ENCODE measurements around the gene VPS16. TPM values are rescaled to one million over a fixed set of nuclear protein-coding genes. Genes with fewer than 3 reads are reported as not detected.
A peak's percentile ranks its signal among the peaks of the same experiment; 100 is the strongest.

VPS16 gene
- total and polyA plus RNA-seq, 8 donors: 19.2 to 93.4 (median 23.8) TPM

DNA sequence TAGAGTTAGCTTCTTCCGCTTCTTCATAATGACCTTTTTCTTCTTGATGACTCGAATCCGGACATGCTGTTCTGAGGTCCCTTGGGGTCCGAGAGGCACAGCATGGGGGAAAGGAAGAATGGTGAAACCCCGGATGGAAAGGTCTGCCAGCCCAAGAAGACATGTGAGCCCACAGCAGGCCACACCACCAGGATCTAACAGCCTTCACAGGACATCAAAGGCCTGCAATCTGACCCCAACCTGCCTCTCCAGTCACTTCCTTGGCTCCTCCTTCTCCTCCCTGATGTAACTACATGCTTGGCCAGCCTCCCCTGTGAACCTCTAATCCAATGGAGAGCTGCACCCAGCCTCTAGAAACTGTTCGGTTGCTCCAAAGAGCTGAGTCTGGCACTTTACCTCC, 41.7 kb upstream of the VPS16 start:
- no peak overlapping the region for H3K4me3 ChIP-seq
- intact Hi-C loops (cut with DNase I): no loop called here
- H3K4me1 ChIP-seq: peaks cover 0 to 7% (median 0%) of the 10 kb centered on the region in 3 donors
- no peaks in the 10 kb centered on the region for H3K36me3 ChIP-seq
- no peaks in the 10 kb centered on the region for H3K9me3 ChIP-seq
- ATAC-seq: no peak
- peaks cover 0 to 8% (median 2%) of the 10 kb centered on the region in 4 donors for H3K27me3 ChIP-seq
- TF ChIP-seq, protein P1, sequence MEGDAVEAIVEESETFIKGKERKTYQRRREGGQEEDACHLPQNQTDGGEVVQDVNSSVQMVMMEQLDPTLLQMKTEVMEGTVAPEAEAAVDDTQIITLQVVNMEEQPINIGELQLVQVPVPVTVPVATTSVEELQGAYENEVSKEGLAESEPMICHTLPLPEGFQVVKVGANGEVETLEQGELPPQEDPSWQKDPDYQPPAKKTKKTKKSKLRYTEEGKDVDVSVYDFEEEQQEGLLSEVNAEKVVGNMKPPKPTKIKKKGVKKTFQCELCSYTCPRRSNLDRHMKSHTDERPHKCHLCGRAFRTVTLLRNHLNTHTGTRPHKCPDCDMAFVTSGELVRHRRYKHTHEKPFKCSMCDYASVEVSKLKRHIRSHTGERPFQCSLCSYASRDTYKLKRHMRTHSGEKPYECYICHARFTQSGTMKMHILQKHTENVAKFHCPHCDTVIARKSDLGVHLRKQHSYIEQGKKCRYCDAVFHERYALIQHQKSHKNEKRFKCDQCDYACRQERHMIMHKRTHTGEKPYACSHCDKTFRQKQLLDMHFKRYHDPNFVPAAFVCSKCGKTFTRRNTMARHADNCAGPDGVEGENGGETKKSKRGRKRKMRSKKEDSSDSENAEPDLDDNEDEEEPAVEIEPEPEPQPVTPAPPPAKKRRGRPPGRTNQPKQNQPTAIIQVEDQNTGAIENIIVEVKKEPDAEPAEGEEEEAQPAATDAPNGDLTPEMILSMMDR (IDR thresholded peaks at IDR 0.05): no peak
- WGBS, 2 donors: 68 to 74% methylated on average over 6 of the region's 6 CpGs
- no peak overlapping the region for H3K27ac ChIP-seq
- DNase-seq: no peak
- no peak for FAIRE-seq

DNA sequence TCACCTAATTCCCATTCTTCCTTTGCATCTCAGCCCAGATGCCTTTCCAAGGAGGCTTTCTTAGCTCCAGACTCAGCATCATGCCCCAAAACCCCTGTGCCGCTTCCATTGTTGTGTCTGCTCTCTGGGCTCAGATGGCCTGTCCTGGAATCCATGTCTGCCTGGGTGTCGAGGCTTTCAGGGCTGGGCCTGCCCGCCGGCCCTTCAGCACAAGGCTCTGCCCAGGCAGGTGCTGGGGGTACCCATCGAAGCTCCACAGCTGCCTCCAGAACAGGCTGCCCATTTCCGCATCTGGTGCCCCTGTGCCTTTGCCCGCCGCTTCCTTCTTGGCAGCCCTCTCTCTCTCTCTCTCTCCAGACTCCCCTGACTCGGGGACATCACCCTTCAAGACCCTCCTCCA, 41.3 kb upstream of the VPS16 start:
- no peaks in the 10 kb centered on the region for H3K36me3 ChIP-seq
- FAIRE-seq (no peak), DNase-seq (no peak), ATAC-seq (no peak)
- intact Hi-C loops (cut with DNase I): no loop called here
- H3K27me3 ChIP-seq: peaks cover 0 to 8% (median 3%) of the 10 kb centered on the region in 4 donors
- H3K27ac ChIP-seq: no peak overlapping the region
- H3K4me1 ChIP-seq: peaks cover 0 to 7% (median 0%) of the 10 kb centered on the region in 3 donors
- H3K4me3 ChIP-seq: no peak overlapping the region
- TF ChIP-seq, protein P1 (IDR thresholded peaks at IDR 0.05): no peak
- no peaks in the 10 kb centered on the region for H3K9me3 ChIP-seq
- 58 to 69% methylated on average over 9 of the region's 9 CpGs for WGBS, 2 donors

DNA sequence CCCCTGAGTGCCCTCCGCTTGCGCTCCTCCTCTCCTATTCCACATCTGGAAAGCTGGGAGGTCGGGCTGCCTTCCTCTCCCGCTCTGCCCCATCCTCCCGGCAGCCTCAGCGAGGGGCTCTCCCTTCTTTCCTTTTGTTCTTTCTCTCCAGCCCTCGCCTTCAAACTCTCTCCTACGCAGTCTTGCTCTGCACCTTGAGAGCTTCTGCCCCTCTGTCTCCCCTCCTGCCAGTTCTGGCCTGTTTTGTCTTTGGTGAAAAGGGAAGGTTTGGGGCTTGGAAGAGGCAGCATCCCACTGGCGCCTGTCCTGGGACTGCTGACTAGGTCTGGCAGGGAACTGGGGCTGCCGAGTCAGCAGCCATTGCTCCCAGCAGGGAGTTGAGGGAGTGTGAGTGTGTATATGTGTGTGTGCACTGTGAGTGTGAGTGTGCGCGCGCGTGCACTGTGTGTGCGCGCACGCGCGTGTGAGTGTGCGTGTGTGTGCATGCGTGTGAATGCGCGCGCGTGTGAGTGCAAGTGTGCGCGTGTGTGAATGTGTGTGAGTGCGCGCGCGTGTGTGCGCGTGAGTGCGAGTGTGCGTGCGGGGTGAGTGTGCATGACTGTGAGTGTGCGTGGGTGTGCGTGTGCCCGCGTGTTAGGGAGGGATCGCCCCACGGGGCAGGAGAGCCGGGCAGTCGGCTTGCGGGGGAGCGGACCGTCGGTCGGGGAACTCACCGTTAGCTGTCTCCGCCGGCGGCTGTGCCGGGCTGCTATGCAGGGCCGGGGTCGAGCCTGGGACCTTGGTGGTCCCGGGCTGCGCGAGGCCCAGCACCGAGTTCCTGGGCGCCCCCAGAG, 40.6 kb upstream of the VPS16 start:
- H3K4me1 ChIP-seq: peaks cover 0 to 7% (median 0%) of the 10 kb centered on the region in 3 donors
- intact Hi-C loops (cut with DNase I): no loop called here
- TF ChIP-seq, protein P1 (IDR thresholded peaks at IDR 0.05): no peak
- H3K4me3 ChIP-seq: peak overlapping the region in 1 of 4 donors; percentile 33
- H3K27me3 ChIP-seq: peaks cover 0 to 10% (median 4%) of the 10 kb centered on the region in 4 donors
- WGBS, 2 donors: 3 to 5% methylated on average over 49 to 61 of the region's 61 CpGs
- peak in 2 of 4 donors; percentile 46 to 50 for ATAC-seq
- no peaks in the 10 kb centered on the region for H3K36me3 ChIP-seq
- FAIRE-seq: no peak
- no peaks in the 10 kb centered on the region for H3K9me3 ChIP-seq
- H3K27ac ChIP-seq: no peak overlapping the region
- DNase-seq: peak in 1 of 6 donors; percentile 50

GRCh38 chr20:2800521-2801285, 39.8 kb upstream of the VPS16 start, which contains the start of gene CPXM1:
CPXM1 (minus strand) TSS chr20:2800627; CDS start chr20:2800572, 55 bp downstream.
- TF ChIP-seq, protein P1 (IDR thresholded peaks at IDR 0.05): no peak
- Histone ChIP-seq H3K4me1 (peaks cover 0 to 7% (median 0%) of the 10 kb centered on the region in 3 donors), H3K4me3 (peak within 1 kb of the TSS in 1 of 4 donors; percentile 33), H3K27me3 (peaks cover 0 to 13% (median 5%) of the 10 kb centered on the region in 4 donors), H3K9me3 (no peaks in the 10 kb centered on the region), H3K36me3 (no peaks in the 10 kb centered on the region), H3K27ac (no peak within 1 kb of the TSS)
- peak in 1 of 6 donors; percentile 40 for DNase-seq
- peak in 3 of 4 donors; percentile 14 to 40 (median 37) for ATAC-seq
- intact Hi-C loops (cut with DNase I): no loop called here
- 4% methylated on average over 25 to 52 of the region's 52 CpGs for WGBS, 2 donors
- no peak for FAIRE-seq

Data from pancreas (tissue), 10 donors.